Esophagus muscularis mucosa (tissue), 4 donors: Measurements from ENCODE around the gene KIAA0825.

Experiments used
- EP300 ChIP-seq: sonication (generic); formaldehyde crosslinking; IDR thresholded peaks from one replicate; pipeline ENCODE4 v1.6.1; 2017; ENCODE audit warnings: antibody characterized with exemption
- POLR2AphosphoS5 ChIP-seq, 2 donors: sonication (generic); formaldehyde crosslinking; IDR thresholded peaks; one replicate each; pipeline ENCODE4 v1.6.1; 2017; ENCODE audit warnings: antibody characterized with exemption in 2 of 2
- TF ChIP-seq, protein P1 (sequence below), 3 experiments: fragments of 200-600 bp in 2 of 3; fragments of 450-650 bp in 1 of 3; sonication (generic) in 2 of 3; IDR thresholded peaks; one replicate each; pipeline ENCODE4 v1.5.1; 2017 to 2019; ENCODE audit warnings: antibody characterized with exemption in 3 of 3, mild to moderate bottlenecking in 2 of 3, moderate library complexity in 1 of 3

DNA sequence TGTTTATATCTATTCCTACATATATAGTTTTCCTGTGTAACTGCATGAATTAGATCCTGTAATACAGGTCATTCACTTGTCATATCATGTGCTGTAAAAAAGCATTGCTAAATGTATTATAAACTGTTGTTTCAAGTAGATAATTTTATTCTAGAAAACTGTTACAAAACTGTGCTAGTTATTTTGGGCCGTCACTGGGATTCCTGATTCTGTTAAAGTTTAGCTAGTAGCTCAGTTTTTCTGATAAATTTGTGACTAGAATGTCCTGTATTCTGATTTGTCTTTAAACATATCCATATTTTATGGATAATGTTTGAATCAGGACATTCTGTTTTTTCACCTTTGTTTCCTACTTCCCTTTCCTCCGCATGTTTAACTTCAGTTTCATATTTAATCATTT, 5.5 kb upstream of the KIAA0825 start:
- TF ChIP-seq, protein P1, sequence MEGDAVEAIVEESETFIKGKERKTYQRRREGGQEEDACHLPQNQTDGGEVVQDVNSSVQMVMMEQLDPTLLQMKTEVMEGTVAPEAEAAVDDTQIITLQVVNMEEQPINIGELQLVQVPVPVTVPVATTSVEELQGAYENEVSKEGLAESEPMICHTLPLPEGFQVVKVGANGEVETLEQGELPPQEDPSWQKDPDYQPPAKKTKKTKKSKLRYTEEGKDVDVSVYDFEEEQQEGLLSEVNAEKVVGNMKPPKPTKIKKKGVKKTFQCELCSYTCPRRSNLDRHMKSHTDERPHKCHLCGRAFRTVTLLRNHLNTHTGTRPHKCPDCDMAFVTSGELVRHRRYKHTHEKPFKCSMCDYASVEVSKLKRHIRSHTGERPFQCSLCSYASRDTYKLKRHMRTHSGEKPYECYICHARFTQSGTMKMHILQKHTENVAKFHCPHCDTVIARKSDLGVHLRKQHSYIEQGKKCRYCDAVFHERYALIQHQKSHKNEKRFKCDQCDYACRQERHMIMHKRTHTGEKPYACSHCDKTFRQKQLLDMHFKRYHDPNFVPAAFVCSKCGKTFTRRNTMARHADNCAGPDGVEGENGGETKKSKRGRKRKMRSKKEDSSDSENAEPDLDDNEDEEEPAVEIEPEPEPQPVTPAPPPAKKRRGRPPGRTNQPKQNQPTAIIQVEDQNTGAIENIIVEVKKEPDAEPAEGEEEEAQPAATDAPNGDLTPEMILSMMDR (IDR thresholded peaks at IDR 0.05) = no peak
- TF ChIP-seq EP300 = no peak
- TF ChIP-seq POLR2AphosphoS5 (IDR thresholded peaks at IDR 0.05) = no peak
